GM18507 (cell line): Measurements from ENCODE around the gene AMBRA1.
A peak's percentile ranks its signal among the peaks of the same experiment; 100 is the strongest.

ENCODE experiments used
- DNase-seq: peaks from one replicate; pipeline ENCODE4 v3.0.0; 2011; ENCODE audit warnings: low read depth; ENCODE audit not compliant: insufficient read length; ENCODE audit errors: extremely low spot score
- FAIRE-seq: peaks from 2 replicates; lab custom pipeline; 2011; peaks lifted over from hg19 to GRCh38; lab: Jason Lieb, UNC

The AMBRA1 gene

GRCh38 chr11:46541593-46542371 is 52.0 kb downstream of the AMBRA1 start:
- FAIRE-seq (no peak), DNase-seq (no peak)

DNA sequence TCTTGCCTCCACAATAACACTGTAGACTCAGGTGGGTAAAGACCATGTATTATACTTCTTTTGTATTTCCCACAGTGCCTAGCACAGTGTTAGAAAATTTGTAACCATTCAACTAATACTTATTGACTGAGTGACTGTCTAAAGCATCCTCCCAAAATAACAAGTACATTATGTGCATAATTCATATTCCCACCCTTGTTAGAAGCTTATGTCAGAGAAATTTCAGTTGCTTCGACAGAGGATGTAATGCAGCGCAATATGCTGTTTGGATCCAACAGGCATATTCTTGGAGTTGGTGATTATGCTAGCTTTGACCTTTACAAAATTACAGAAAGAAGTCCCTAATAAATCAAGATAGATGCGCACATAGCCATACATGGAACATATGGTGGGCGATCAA is 53.0 kb downstream of the AMBRA1 start:
- DNase-seq (no peak), FAIRE-seq (no peak)

- FAIRE-seq (peak; percentile 84), DNase-seq (peak; percentile 39)
Observed at GRCh38 chr11:46537537-46538295, 56.1 kb downstream of the AMBRA1 start.

GRCh38 chr11:46537121-46537520 is 56.7 kb downstream of the AMBRA1 start:
- FAIRE-seq, result no peak
- no peak for DNase-seq

DNA sequence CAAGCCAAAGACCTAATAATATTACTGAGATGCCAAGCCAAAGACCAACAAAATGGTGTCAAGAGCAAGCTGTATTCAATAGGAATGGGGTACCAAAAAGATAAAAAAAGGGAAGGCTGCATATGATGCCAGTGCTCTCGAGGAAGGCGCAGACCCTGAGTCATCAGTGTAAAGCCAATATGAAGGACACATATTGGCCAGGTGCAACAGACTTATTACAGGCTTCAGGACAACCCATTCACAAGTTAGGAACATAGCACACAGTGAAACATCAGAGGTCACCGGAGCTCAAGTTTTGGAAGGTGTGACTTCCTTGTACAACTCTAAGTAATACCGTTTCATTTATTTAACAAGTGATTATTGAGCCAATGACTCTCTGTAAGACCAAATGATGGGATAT is 58.1 kb downstream of the AMBRA1 start:
- FAIRE-seq (no peak), DNase-seq (no peak)

DNA sequence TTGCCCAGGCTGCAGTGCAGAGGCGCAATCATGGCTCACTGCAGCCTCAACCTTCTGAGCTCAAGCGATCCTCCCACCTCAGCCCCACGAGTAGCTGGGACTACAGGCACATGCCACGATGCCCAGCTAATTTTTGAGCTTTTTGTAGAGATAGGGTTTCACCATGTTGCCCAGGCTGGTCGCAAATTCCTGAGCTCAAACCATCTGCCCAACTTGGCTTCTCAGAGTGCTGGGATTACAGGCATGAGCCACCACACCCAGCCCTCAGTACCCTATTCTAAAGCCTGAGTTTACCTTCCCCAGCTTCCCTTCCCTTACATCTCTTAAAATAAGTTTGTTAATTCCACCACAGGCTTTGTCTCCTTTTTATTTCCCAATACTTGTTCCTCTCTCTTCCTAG is 59.1 kb downstream of the AMBRA1 start:
- FAIRE-seq (no peak), DNase-seq (no peak)

GRCh38 chr11:46533396-46534100 is 60.3 kb downstream of the AMBRA1 start:
- FAIRE-seq, result no peak
- no peak for DNase-seq

- FAIRE-seq, result no peak
- DNase-seq, result no peak
Observed at GRCh38 chr11:46529928-46530574, 63.8 kb downstream of the AMBRA1 start.

GRCh38 chr11:46529095-46529905 is 64.5 kb downstream of the AMBRA1 start:
- FAIRE-seq, result peak; percentile 78
- DNase-seq, result peak; percentile 68

- DNase-seq, result no peak
Observed at GRCh38 chr11:46528445-46529094, 65.3 kb downstream of the AMBRA1 start.

GRCh38 chr11:46527591-46528130 is 66.2 kb downstream of the AMBRA1 start:
- DNase-seq (no peak), FAIRE-seq (no peak)

More at GRCh38 chr11:46528445-46529094, 65.3 kb downstream of the AMBRA1 start:
- no peak for FAIRE-seq

DNA sequence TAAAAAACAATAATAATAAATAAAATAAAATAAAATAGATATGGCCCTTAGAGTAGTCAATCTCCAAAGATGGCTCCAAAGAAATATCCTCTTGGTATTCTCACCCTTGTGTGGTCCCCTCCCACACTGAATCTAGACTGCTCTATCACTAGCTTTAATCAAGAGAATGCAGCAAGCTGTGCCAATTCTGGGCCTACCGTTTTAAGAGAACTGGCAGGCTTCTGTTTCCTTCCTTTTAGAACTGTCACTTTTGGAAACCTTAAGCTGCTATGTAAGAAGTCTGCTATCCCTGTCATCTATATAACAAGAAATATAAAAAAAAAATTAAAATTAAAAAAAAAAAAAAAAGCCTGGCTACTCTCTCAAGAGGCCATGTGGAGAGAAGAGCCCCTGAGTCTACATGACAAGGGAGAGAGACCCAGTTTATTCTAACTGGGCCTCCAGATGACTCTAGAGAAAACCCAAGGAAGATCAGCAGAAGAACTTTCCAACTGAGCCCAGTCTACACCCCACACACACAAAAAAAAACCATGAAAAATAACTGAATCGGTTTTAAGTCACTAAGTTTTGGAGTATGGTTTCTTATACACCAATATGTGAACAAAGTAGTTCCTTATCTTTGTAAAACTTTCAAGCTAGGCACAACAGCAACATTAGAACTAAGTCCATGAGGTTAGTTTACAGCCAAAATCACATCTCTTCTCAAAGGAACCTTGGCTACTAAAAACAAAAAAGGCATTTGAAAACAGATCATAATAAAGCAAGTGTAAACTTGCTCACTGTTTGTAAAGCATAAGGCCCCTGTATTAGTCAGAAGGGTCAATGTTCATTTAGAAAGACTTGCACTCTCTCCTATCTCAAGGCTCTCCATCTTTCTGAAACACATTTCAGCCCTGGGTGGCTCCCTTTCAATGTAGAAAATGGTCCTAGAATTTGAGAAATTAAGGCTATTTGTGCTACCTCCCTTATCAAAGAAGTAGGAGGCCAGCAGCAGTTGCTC is 67.3 kb downstream of the AMBRA1 start:
- DNase-seq, result no peak
- FAIRE-seq, result no peak

DNA sequence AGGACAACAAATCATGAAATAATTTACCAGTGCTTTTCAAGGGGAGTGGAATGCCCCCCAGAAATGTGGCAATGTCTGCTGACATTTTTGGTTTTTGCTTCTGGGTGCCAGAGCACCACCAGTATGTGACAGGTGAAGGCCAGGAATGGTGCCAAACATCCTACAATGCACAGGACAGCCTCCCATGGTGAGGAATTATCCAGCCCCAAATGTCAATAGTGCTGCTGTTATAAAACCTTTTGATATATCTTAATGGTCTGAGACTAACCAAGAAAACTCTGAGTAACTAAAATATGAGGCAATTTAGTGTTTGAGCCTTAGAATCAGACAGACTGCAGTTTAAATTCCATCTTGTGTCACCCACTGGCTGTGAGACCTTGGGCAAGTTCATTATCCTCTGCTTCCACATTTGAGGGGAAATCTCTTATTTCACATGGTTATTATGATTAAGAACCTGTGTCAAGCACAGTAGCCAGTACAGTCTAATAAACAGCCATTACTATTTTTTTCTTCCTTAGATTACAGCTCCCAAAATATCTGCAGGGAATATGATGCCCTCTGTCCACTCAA is 69.5 kb downstream of the AMBRA1 start:
- FAIRE-seq (no peak), DNase-seq (no peak)

DNA sequence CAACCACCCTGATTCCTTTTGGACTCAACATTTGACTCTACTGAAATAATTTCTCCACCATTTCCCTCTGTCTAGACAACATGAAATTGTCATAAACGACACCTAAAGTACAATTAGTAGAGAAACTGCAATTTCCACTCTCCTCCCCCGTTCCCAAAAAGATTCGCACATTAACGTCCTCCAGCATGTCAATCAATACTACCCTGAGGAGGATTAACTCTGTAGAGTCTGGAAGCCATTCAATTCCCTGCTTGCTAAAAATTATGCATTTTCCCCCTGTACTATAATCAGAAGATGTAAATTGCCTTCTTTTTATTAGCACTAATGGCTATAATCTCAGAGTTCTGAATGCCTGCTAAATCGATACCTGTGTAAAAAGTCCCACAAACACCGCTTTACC is 70.5 kb downstream of the AMBRA1 start:
- no peak for FAIRE-seq
- DNase-seq, result no peak

DNA sequence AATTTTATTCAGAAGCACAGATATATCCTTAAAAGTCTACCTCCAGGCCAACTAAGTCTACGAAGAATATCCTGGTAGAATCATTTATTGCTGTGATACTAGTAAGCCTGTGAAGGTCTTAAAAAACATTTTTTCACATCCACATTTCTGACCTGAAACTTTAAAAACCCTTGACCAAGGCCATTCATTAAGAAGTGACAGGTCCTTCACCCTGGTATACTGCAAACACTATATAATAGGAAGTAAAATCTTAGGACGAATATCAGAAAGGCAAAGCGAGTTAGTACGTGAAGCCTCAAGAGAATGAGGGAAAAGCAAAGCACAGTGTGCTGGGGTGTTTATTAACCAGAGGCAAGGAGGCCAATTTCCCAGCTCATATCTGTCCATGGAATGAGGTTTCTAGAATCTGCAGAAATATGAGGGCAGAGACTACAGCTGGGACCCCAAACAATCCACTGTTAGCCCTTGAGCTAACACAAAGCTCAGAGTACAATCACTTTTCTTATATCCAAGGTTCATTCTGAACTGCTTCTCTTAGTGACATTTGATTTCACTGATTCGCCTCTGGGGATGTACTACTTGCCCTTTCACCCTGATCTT is 71.0 kb downstream of the AMBRA1 start:
- DNase-seq (no peak), FAIRE-seq (no peak)

DNA sequence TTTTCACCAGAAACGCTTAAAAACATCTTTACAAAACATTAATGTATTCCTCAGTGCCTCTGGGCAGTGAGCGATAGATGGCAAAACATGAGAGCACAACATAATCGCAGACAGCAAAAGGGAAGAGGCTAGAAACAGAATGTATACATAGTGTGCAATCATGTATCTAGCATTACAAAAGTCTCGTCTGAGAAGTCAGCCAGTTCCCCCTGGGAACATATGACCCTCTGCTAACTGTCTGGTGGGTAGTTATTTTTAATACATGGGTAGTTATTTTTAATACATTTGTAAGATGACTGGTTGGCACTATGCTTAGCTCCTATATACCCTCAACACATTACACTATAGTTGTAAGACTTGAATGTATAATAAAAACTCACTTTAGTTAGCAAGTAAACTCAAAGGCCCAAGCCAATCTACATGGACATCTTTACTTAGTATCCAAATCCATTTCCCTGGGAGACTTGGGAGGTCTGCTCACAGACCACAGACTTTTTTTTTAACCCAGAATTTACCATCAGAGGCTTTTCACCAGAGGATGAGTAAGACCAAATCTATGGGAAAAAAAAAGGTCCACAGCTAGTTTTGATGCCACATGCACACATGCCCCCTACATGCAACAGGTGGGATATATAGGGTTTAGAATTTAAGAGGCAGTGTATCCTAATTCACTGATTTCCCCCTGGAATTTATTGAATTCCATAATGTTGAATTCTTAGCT is 71.7 kb downstream of the AMBRA1 start:
- DNase-seq (no peak), FAIRE-seq (no peak)
